Type B pancreatic cell (in vitro differentiated cells): ENCODE results near the gene SLC22A16. TPM values are rescaled to one million over a fixed set of nuclear protein-coding genes. Genes with fewer than 3 reads are reported as not detected.

Source experiments
- DNase-seq: peaks from one replicate; pipeline ENCODE4 v3.0.0; 2021; ENCODE audit warnings: mixed read lengths; ENCODE audit not compliant: unreplicated experiment; ENCODE audit errors: extremely low spot score
- H3K27ac Mint-ChIP-seq: 2 replicates; pipeline ENCODE4 v1.8.0; 2021; ENCODE audit warnings: mild to moderate bottlenecking, mixed read lengths
- H3K27me3 Mint-ChIP-seq: 2 replicates; pipeline ENCODE4 v1.8.0; 2021; ENCODE audit warnings: mixed read lengths
- H3K36me3 Mint-ChIP-seq: 2 replicates; pipeline ENCODE4 v1.8.0; 2021; ENCODE audit warnings: mixed read lengths
- H3K4me1 Mint-ChIP-seq: one replicate; pipeline ENCODE4 v1.8.0; 2021; ENCODE audit warnings: mixed read lengths; ENCODE audit not compliant: unreplicated experiment
- H3K4me3 Mint-ChIP-seq: 2 replicates; pipeline ENCODE4 v1.8.0; 2021; ENCODE audit warnings: mild to moderate bottlenecking, mixed read lengths
- H3K9me3 Mint-ChIP-seq: 2 replicates; pipeline ENCODE4 v1.8.0; 2021; ENCODE audit warnings: mixed read lengths
- total RNA-seq: library from RNA; stranded (reverse); gene quantifications from 2 replicates; pipeline ENCODE4 v1.2.1, GENCODE V29; 2021; ENCODE audit warnings: low replicate concordance
- TF ChIP-seq, protein P1 (sequence below): fragments of 200-600 bp; sonication (generic); conservative IDR thresholded peaks from 2 replicates; pipeline ENCODE4 v1.5.0; 2021; ENCODE audit warnings: antibody characterized with exemption, mild to moderate bottlenecking

SLC22A16 gene
- total RNA-seq, 1 donor from 2014 or later, result not detected

DNA sequence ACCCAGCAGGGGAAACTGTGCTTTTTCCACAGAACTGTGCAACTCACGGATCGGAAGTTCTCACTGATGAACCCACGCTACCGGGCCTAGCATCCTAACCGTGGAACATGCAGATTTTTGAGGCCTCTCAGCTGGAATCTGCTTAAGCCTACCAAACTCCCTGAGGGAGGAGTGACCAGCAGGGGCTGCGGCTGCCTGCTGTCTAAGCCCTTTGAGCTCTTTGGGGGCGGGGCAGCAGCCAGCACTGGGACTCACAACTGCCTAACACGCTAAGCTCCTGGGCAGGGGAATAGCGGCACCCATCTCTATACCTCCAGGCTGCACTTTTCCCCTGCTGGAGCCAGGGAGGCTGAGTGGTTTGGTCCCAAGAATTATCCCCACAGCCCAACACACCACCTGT is 97.9 kb downstream of the SLC22A16 start:
- Mint-ChIP-seq H3K9me3 (peaks cover 5% of the 10 kb centered on the region), H3K4me1 (no peaks in the 10 kb centered on the region), H3K4me3 (no peak overlapping the region), H3K27me3 (no peaks in the 10 kb centered on the region), H3K27ac (no peak overlapping the region), H3K36me3 (no peaks in the 10 kb centered on the region)
- TF ChIP-seq, protein P1, sequence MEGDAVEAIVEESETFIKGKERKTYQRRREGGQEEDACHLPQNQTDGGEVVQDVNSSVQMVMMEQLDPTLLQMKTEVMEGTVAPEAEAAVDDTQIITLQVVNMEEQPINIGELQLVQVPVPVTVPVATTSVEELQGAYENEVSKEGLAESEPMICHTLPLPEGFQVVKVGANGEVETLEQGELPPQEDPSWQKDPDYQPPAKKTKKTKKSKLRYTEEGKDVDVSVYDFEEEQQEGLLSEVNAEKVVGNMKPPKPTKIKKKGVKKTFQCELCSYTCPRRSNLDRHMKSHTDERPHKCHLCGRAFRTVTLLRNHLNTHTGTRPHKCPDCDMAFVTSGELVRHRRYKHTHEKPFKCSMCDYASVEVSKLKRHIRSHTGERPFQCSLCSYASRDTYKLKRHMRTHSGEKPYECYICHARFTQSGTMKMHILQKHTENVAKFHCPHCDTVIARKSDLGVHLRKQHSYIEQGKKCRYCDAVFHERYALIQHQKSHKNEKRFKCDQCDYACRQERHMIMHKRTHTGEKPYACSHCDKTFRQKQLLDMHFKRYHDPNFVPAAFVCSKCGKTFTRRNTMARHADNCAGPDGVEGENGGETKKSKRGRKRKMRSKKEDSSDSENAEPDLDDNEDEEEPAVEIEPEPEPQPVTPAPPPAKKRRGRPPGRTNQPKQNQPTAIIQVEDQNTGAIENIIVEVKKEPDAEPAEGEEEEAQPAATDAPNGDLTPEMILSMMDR, result no peak
- DNase-seq, result no peak

Other genes with a start within 250 kb of the SLC22A16 start
- 2.0 and 10.0 TPM in 2 replicates for gene METTL24, start 118.3 kb downstream of the SLC22A16 start, total RNA-seq
- not detected in 2 replicates for gene DDO, start 61.0 kb downstream of the SLC22A16 start, total RNA-seq